Thyroid gland (tissue), 4 donors: Measurements from ENCODE around the gene DDIT3.

Experiments
- CTCF ChIP-seq, 6 experiments: fragments of 200-600 bp in 3 of 6; fragments of 450-650 bp in 3 of 6; sonication (generic) in 3 of 6; IDR thresholded peaks; one replicate each; pipeline ENCODE4 v1.5.1; 2016 to 2019; ENCODE audit warnings: antibody characterized with exemption in 6 of 6, mild to moderate bottlenecking in 2 of 6, inconsistent platforms in 1 of 6, moderate library complexity in 1 of 6
- POLR2A ChIP-seq, 2 donors: fragments of 450-650 bp; IDR thresholded peaks; one replicate each; pipeline ENCODE4 v1.6.1; 2017; ENCODE audit warnings: antibody characterized with exemption in 2 of 2, mild to moderate bottlenecking in 2 of 2, moderate library complexity in 1 of 2

GRCh38 chr12:57479043-57479375, 41.3 kb downstream of the DDIT3 start:
- TF ChIP-seq POLR2A (IDR thresholded peaks at IDR 0.05) (no peak), CTCF (IDR thresholded peaks at IDR 0.05) (no peak)
